ENCODE results near the gene HGFAC. TPM values are rescaled to one million over a fixed set of nuclear protein-coding genes. Genes with fewer than 3 reads are reported as not detected.

Gene HGFAC
- total RNA-seq, 1 experiment from 2014 or later, result 0.28 TPM

GRCh38 chr4:3414421-3415279, 27.1 kb upstream of the HGFAC start:
- Mint-ChIP-seq H3K36me3 (ENCODE audit: insufficient read depth, unreplicated experiment) (peaks cover 47% of the 10 kb centered on the region), H3K9me3 (ENCODE audit: unreplicated experiment) (no peaks in the 10 kb centered on the region), H3K4me1 (ENCODE audit: insufficient read depth, unreplicated experiment) (no peaks in the 10 kb centered on the region), H3K27ac (ENCODE audit: low read depth, unreplicated experiment) (peak overlapping the region; percentile 11), H3K27me3 (ENCODE audit: insufficient read depth, unreplicated experiment) (no peaks in the 10 kb centered on the region), H3K4me3 (ENCODE audit: unreplicated experiment) (no peak overlapping the region)
- ChIA-PET CTCF (interaction anchor here (1.1 kb wide), 1 partner anchor 66 kb away, joined by 3 read pairs; no protein-coding TSS in a partner anchor), POLR2A (interaction anchor here (1.3 kb wide), 1 partner anchor 26 kb away, joined by 3 read pairs; no protein-coding TSS in a partner anchor)
- BruUV-seq (replicated peaks), result no TSS peak
- no peak for DNase-seq (ENCODE audit: unreplicated experiment)
- TF ChIP-seq, protein P1, sequence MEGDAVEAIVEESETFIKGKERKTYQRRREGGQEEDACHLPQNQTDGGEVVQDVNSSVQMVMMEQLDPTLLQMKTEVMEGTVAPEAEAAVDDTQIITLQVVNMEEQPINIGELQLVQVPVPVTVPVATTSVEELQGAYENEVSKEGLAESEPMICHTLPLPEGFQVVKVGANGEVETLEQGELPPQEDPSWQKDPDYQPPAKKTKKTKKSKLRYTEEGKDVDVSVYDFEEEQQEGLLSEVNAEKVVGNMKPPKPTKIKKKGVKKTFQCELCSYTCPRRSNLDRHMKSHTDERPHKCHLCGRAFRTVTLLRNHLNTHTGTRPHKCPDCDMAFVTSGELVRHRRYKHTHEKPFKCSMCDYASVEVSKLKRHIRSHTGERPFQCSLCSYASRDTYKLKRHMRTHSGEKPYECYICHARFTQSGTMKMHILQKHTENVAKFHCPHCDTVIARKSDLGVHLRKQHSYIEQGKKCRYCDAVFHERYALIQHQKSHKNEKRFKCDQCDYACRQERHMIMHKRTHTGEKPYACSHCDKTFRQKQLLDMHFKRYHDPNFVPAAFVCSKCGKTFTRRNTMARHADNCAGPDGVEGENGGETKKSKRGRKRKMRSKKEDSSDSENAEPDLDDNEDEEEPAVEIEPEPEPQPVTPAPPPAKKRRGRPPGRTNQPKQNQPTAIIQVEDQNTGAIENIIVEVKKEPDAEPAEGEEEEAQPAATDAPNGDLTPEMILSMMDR (IDR thresholded peaks at IDR 0.05; ENCODE audit: unreplicated experiment), result no peak
- intact Hi-C loops (cut with micrococcal nuclease), result no loop called here

DNA sequence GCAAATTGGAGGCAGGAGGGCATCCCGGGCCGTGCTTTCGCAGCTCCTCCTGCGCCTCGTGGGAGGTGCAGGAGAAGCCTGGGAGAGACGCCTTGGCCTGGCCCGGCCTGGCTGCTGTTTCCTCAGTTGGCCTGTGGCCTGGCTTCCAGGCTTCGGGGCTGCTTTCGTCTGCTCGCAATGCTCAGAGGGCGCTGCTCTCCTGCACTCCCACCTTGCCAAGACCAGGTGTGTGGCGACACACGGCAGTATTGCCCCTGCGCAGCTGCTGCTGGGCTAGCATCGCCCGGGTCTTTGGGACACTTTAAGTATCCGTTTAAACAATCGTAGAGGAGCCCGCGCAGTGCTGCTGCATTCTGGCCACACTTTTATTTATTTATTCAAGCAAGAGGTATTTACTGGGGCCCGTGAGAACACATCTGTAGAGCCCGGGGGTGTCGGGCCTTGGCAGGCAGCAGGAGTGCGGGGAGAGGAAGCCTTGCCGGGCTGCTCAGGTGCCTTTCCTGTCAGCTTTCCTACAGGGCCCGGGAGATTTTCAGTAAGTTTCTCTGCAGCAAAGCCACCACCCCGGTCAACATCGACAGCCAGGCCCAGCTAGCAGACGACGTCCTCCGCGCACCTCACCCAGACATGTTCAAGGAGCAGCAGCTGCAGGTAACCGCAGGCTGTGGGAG, 26.2 kb upstream of the HGFAC start:
- Mint-ChIP-seq H3K36me3 (ENCODE audit: insufficient read depth, unreplicated experiment) (peaks cover 49% of the 10 kb centered on the region), H3K4me1 (ENCODE audit: insufficient read depth, unreplicated experiment) (no peaks in the 10 kb centered on the region), H3K9me3 (ENCODE audit: unreplicated experiment) (no peaks in the 10 kb centered on the region), H3K27me3 (ENCODE audit: insufficient read depth, unreplicated experiment) (no peaks in the 10 kb centered on the region), H3K27ac (ENCODE audit: low read depth, unreplicated experiment) (no peak overlapping the region), H3K4me3 (ENCODE audit: unreplicated experiment) (no peak overlapping the region)
- intact Hi-C loops (cut with micrococcal nuclease), result no loop called here
- BruUV-seq (replicated peaks), result no TSS peak
- CTCF ChIA-PET, result no interaction called here
- POLR2A ChIA-PET, result interaction anchor here (1.3 kb wide), 1 partner anchor 27 kb away, joined by 3 read pairs; no protein-coding TSS in a partner anchor
- no peak for DNase-seq (ENCODE audit: unreplicated experiment)
- TF ChIP-seq, protein P1 (IDR thresholded peaks at IDR 0.05; ENCODE audit: unreplicated experiment), result no peak

GRCh38 chr4:3416270-3416669, 25.5 kb upstream of the HGFAC start:
- Mint-ChIP-seq H3K36me3 (ENCODE audit: insufficient read depth, unreplicated experiment) (peaks cover 54% of the 10 kb centered on the region), H3K27me3 (ENCODE audit: insufficient read depth, unreplicated experiment) (no peaks in the 10 kb centered on the region), H3K9me3 (ENCODE audit: unreplicated experiment) (no peaks in the 10 kb centered on the region), H3K4me1 (ENCODE audit: insufficient read depth, unreplicated experiment) (no peaks in the 10 kb centered on the region), H3K27ac (ENCODE audit: low read depth, unreplicated experiment) (no peak overlapping the region), H3K4me3 (ENCODE audit: unreplicated experiment) (no peak overlapping the region)
- intact Hi-C loops (cut with micrococcal nuclease), result no loop called here
- BruUV-seq (replicated peaks), result no TSS peak
- TF ChIP-seq, protein P1 (IDR thresholded peaks at IDR 0.05; ENCODE audit: unreplicated experiment), result no peak
- ChIA-PET CTCF (no interaction called here), POLR2A (interaction anchor here (1.5 kb wide), 1 partner anchor 30 kb away, joined by 4 read pairs; no protein-coding TSS in a partner anchor)
- no peak for DNase-seq (ENCODE audit: unreplicated experiment)

DNA sequence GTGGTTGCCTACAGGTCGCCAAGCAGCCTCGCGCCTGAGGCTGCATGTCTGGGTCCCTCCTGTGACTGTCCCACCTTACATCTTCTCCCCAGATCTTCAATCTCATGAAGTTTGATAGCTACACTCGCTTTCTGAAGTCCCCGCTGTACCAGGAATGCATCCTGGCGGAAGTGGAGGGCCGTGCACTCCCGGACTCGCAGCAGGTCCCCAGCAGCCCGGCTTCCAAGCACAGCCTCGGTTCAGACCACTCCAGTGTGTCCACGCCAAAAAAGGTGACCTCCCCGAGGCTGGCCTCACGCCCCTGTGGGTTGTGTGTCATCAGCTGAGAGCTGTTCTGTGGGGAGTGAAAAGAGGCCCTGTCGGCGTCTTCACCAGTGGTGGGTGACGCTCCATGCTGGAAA, 24.9 kb upstream of the HGFAC start:
- ChIA-PET POLR2A (interaction anchor here (1.5 kb wide), 1 partner anchor 30 kb away, joined by 4 read pairs; no protein-coding TSS in a partner anchor), CTCF (interaction anchor here (1.9 kb wide), 1 partner anchor 64 kb away, joined by 8 read pairs; no protein-coding TSS in a partner anchor)
- Mint-ChIP-seq H3K4me3 (ENCODE audit: unreplicated experiment) (no peak overlapping the region), H3K4me1 (ENCODE audit: insufficient read depth, unreplicated experiment) (no peaks in the 10 kb centered on the region), H3K27me3 (ENCODE audit: insufficient read depth, unreplicated experiment) (no peaks in the 10 kb centered on the region), H3K27ac (ENCODE audit: low read depth, unreplicated experiment) (no peak overlapping the region), H3K36me3 (ENCODE audit: insufficient read depth, unreplicated experiment) (peaks cover 60% of the 10 kb centered on the region), H3K9me3 (ENCODE audit: unreplicated experiment) (no peaks in the 10 kb centered on the region)
- no TSS peak for BruUV-seq (replicated peaks)
- intact Hi-C loops (cut with micrococcal nuclease), result no loop called here
- no peak for DNase-seq (ENCODE audit: unreplicated experiment)
- TF ChIP-seq, protein P1 (IDR thresholded peaks at IDR 0.05; ENCODE audit: unreplicated experiment), result no peak

Data from MCF 10A (cell line).